ENCODE measurements around the gene INTS6. TPM values are rescaled to one million over a fixed set of nuclear protein-coding genes. Genes with fewer than 3 reads are reported as not detected.

Gene INTS6
- total RNA-seq, 3 donors from 2014 or later (not counting 1 experiment from before 2014, with no cell fraction given): 89.2 to 142 (median 110) TPM

DNA sequence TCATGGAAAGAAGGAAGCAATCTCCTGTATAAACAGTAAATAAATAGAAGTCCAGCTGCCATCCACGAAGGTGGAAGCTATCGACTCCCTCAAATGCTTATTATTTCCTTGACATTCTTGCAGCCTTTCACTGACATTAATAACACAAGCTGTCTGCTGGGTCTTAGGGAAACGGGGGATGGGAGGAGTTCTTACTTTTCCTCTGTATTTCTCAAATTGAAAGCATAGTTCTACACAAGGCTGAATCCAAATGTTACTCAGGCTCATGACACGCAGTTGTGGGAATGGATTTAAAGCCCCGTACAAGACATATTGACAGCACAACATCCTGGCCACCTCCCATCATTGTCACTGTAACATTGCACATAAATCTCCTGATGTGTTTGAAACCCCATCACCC lies 109.4 kb downstream of the INTS6 start:
- Mint-ChIP-seq H3K9me3 (no peaks in the 10 kb centered on the region), H3K4me1 (no peaks in the 10 kb centered on the region), H3K27ac (no peak overlapping the region), H3K27me3 (ENCODE audit: low read depth in 2 of 2) (no peaks in the 10 kb centered on the region), H3K4me3 (no peak overlapping the region), H3K36me3 (no peaks in the 10 kb centered on the region)
- no peak overlapping the region for H3K27ac ChIP-seq (ENCODE audit: low read length)
- intact Hi-C loops (cut with micrococcal nuclease): no loop called here
- DNase-seq (no peak), ATAC-seq (no peak)
- H3K9me3 ChIP-seq (ENCODE audit: control insufficient read depth, insufficient read depth, low read length): no peaks in the 10 kb centered on the region
- no peaks in the 10 kb centered on the region for H3K27me3 ChIP-seq (ENCODE audit: control insufficient read depth, insufficient read depth, low read length)
- no peaks in the 10 kb centered on the region for H3K4me1 ChIP-seq (ENCODE audit: control insufficient read depth, insufficient read depth, low read length)
- H3K36me3 ChIP-seq (ENCODE audit: control insufficient read depth, insufficient read depth, low read length): no peaks in the 10 kb centered on the region
- 73% methylated on average over 3 of the region's 5 CpGs for WGBS (ENCODE audit: insufficient coverage)
- H3K4me3 ChIP-seq (ENCODE audit: low read length): no peak overlapping the region
- TF ChIP-seq, protein P1, sequence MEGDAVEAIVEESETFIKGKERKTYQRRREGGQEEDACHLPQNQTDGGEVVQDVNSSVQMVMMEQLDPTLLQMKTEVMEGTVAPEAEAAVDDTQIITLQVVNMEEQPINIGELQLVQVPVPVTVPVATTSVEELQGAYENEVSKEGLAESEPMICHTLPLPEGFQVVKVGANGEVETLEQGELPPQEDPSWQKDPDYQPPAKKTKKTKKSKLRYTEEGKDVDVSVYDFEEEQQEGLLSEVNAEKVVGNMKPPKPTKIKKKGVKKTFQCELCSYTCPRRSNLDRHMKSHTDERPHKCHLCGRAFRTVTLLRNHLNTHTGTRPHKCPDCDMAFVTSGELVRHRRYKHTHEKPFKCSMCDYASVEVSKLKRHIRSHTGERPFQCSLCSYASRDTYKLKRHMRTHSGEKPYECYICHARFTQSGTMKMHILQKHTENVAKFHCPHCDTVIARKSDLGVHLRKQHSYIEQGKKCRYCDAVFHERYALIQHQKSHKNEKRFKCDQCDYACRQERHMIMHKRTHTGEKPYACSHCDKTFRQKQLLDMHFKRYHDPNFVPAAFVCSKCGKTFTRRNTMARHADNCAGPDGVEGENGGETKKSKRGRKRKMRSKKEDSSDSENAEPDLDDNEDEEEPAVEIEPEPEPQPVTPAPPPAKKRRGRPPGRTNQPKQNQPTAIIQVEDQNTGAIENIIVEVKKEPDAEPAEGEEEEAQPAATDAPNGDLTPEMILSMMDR (IDR thresholded peaks at IDR 0.05): no peak

DNA sequence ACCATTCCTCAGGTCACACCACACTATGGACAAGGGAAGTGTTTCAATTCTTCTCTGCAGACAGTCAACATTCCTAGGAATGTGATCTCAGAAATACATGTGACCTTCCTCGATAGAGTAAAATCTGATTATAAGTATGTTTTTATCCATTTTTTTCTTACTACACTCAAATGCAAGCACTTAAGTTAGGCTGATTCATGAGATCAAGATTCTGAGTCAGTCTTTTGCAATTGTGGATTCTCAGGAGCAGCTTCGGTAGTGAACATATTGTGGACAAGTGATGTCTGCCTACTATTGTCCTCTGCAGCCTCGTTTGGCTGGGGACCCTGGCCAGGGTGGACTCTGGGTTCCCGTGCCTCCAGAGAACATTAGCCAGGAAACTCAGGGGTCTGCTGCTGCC lies 110.1 kb downstream of the INTS6 start:
- H3K9me3 ChIP-seq (ENCODE audit: control insufficient read depth, insufficient read depth, low read length): no peaks in the 10 kb centered on the region
- no peaks in the 10 kb centered on the region for H3K4me1 ChIP-seq (ENCODE audit: control insufficient read depth, insufficient read depth, low read length)
- no peaks in the 10 kb centered on the region for H3K27me3 Mint-ChIP-seq (ENCODE audit: low read depth in 2 of 2)
- no peak for ATAC-seq
- no peaks in the 10 kb centered on the region for H3K36me3 ChIP-seq (ENCODE audit: control insufficient read depth, insufficient read depth, low read length)
- no peaks in the 10 kb centered on the region for H3K9me3 Mint-ChIP-seq
- TF ChIP-seq, protein P1 (IDR thresholded peaks at IDR 0.05): no peak
- DNase-seq: no peak
- H3K27ac Mint-ChIP-seq: no peak overlapping the region
- 70% methylated on average over 3 of the region's 4 CpGs for WGBS (ENCODE audit: insufficient coverage)
- no peaks in the 10 kb centered on the region for H3K4me1 Mint-ChIP-seq
- intact Hi-C loops (cut with micrococcal nuclease): no loop called here
- H3K27me3 ChIP-seq (ENCODE audit: control insufficient read depth, insufficient read depth, low read length): no peaks in the 10 kb centered on the region
- H3K27ac ChIP-seq (ENCODE audit: low read length): no peak overlapping the region
- H3K4me3 ChIP-seq (ENCODE audit: low read length): no peak overlapping the region
- H3K4me3 Mint-ChIP-seq: no peak overlapping the region
- H3K36me3 Mint-ChIP-seq: no peaks in the 10 kb centered on the region

DNA sequence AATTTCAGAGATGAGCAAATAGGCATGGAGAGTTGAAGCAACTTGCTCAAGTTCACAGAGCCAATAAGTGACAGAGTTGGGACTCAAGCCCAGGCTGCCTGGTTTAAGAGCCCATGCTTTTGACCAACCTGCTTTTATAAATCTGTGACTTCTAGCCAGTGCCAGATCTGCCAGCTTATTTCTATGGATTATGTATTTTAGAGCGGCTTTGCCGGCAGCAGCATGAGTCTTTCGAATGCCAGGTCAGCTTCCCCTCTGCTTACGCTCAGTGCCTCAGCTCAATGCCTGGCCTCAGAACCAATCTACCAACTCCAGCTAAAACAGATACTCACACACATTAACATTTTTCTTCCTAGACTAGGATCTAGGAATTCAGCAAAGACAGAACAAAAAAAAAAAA lies 111.0 kb downstream of the INTS6 start:
- Mint-ChIP-seq H3K9me3 (no peaks in the 10 kb centered on the region), H3K4me3 (no peak overlapping the region), H3K4me1 (no peaks in the 10 kb centered on the region), H3K27me3 (ENCODE audit: low read depth in 2 of 2) (no peaks in the 10 kb centered on the region), H3K36me3 (no peaks in the 10 kb centered on the region), H3K27ac (no peak overlapping the region)
- Histone ChIP-seq H3K27ac (ENCODE audit: low read length) (no peak overlapping the region), H3K27me3 (ENCODE audit: control insufficient read depth, insufficient read depth, low read length) (no peaks in the 10 kb centered on the region), H3K4me3 (ENCODE audit: low read length) (no peak overlapping the region), H3K4me1 (ENCODE audit: control insufficient read depth, insufficient read depth, low read length) (no peaks in the 10 kb centered on the region), H3K36me3 (ENCODE audit: control insufficient read depth, insufficient read depth, low read length) (no peaks in the 10 kb centered on the region), H3K9me3 (ENCODE audit: control insufficient read depth, insufficient read depth, low read length) (no peaks in the 10 kb centered on the region)
- intact Hi-C loops (cut with micrococcal nuclease): no loop called here
- 100% methylated on average over 4 of the region's 4 CpGs for WGBS (ENCODE audit: insufficient coverage)
- ATAC-seq (no peak), DNase-seq (no peak)
- TF ChIP-seq, protein P1 (IDR thresholded peaks at IDR 0.05): no peak

DNA sequence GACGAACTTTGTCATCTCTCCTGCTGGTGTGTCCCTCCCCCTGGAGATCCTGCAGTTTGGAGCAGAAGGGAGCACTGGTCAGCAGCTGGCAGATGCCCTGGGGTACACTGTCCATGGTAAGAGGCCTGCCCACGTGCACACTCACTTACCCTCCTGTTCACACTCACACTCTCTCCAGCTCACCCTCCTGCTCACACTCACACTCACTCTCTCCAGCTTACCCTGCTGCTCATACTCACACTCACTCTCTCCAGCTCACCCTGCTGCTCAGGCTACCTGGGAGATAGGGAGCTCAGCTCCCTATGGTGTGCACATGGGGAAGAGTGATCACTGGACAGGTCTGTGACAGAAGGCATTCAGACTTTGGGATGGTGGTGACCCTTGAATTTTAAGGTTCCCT lies 111.6 kb downstream of the INTS6 start:
- TF ChIP-seq, protein P1 (IDR thresholded peaks at IDR 0.05): no peak
- WGBS (ENCODE audit: insufficient coverage): 89% methylated on average over 2 of the region's 2 CpGs

More for the DNA sequence above, 111.6 kb downstream of the INTS6 start:
- no peak for ATAC-seq
- DNase-seq: no peak
- no peaks in the 10 kb centered on the region for H3K27me3 ChIP-seq (ENCODE audit: control insufficient read depth, insufficient read depth, low read length)
- H3K4me1 Mint-ChIP-seq: no peaks in the 10 kb centered on the region
- H3K27me3 Mint-ChIP-seq (ENCODE audit: low read depth in 2 of 2): no peaks in the 10 kb centered on the region
- no peaks in the 10 kb centered on the region for H3K9me3 ChIP-seq (ENCODE audit: control insufficient read depth, insufficient read depth, low read length)
- no peaks in the 10 kb centered on the region for H3K36me3 ChIP-seq (ENCODE audit: control insufficient read depth, insufficient read depth, low read length)
- H3K4me1 ChIP-seq (ENCODE audit: control insufficient read depth, insufficient read depth, low read length): no peaks in the 10 kb centered on the region
- H3K4me3 Mint-ChIP-seq: no peak overlapping the region
- H3K27ac Mint-ChIP-seq: no peak overlapping the region
- H3K9me3 Mint-ChIP-seq: no peaks in the 10 kb centered on the region
- H3K36me3 Mint-ChIP-seq: no peaks in the 10 kb centered on the region
- no peak overlapping the region for H3K4me3 ChIP-seq (ENCODE audit: low read length)
- H3K27ac ChIP-seq (ENCODE audit: low read length): no peak overlapping the region
- intact Hi-C loops (cut with micrococcal nuclease): no loop called here
